NCI-H82 (cell line): Measurements from ENCODE around the gene WDR48.
A peak's percentile ranks its signal among the peaks of the same experiment; 100 is the strongest.

Source experiments
- DNase-seq: peaks from one replicate; lab custom pipeline; 2025; lab: John Stamatoyannopoulos, UW

The WDR48 gene

GRCh38 chr3:39140341-39140971 lies 88.6 kb downstream of the WDR48 start:
- no peak for DNase-seq

GRCh38 chr3:39141171-39141995 lies 89.6 kb downstream of the WDR48 start:
- no peak for DNase-seq

- DNase-seq: peak; percentile 23
Measured at GRCh38 chr3:39142067-39142466, 90.3 kb downstream of the WDR48 start.

- no peak for DNase-seq
Measured at GRCh38 chr3:39143051-39143885, 91.5 kb downstream of the WDR48 start.

GRCh38 chr3:39144095-39144747 lies 92.4 kb downstream of the WDR48 start:
- no peak for DNase-seq

GRCh38 chr3:39144748-39145380 lies 93.0 kb downstream of the WDR48 start:
- no peak for DNase-seq

- DNase-seq: no peak
Measured at GRCh38 chr3:39146083-39146501, 94.3 kb downstream of the WDR48 start.
